DND-41 (cell line): ENCODE results near the gene TEF.
A peak's percentile ranks its signal among the peaks of the same experiment; 100 is the strongest.

ENCODE experiments used
- ATAC-seq: fragments of 200-7000 bp; cut with Tn5 transposase; 3 replicates; pipeline ENCODE4 v1.9.1; 2021; ENCODE audit warnings: low read depth; ENCODE audit not compliant: insufficient read depth
- DNase-seq: peaks from one replicate; pipeline ENCODE4 v3.0.0-alpha.2; 2020
- H2AFZ ChIP-seq: 2 replicates; pipeline ENCODE4 v1.6.0; 2012; ENCODE audit warnings: low read depth, low read length
- H3K27ac ChIP-seq: 2 replicates; pipeline ENCODE4 v1.5.1; 2012; ENCODE audit warnings: low read length, inconsistent platforms
- H3K27me3 ChIP-seq: fragments of 200-600 bp; sonication (generic); 2 replicates; pipeline ENCODE4 v1.6.0; 2012; ENCODE audit warnings: low read length, mild to moderate bottlenecking, inconsistent platforms; ENCODE audit not compliant: insufficient read depth, poor library complexity
- H3K36me3 ChIP-seq: 2 replicates; pipeline ENCODE4 v1.5.1; 2012; ENCODE audit warnings: low read length, inconsistent platforms; ENCODE audit not compliant: insufficient read depth
- H3K4me1 ChIP-seq: 2 replicates; pipeline ENCODE4 v1.5.1; 2012; ENCODE audit warnings: mild to moderate bottlenecking, low read length; ENCODE audit not compliant: insufficient read depth
- H3K4me2 ChIP-seq: 2 replicates; pipeline ENCODE4 v1.6.0; 2012; ENCODE audit warnings: mild to moderate bottlenecking, moderate library complexity, low read length, inconsistent platforms; ENCODE audit not compliant: insufficient read depth
- H3K4me3 ChIP-seq, 2 experiments: fragments of 200-600 bp in 1 of 2; shearing (Covaris generic) in 1 of 2; 2 replicates each; pipeline ENCODE4 v1.5.1; 2012 to 2016; ENCODE audit warnings: inconsistent platforms in 2 of 2, low read length in 2 of 2, mild to moderate bottlenecking in 2 of 2, low read depth in 1 of 2, moderate library complexity in 1 of 2
- H3K79me2 ChIP-seq: 2 replicates; pipeline ENCODE4 v1.6.0; 2012; ENCODE audit warnings: low read length, inconsistent platforms; ENCODE audit not compliant: insufficient read depth
- H3K9ac ChIP-seq: 2 replicates; pipeline ENCODE4 v1.6.0; 2012; ENCODE audit warnings: low read depth, mild to moderate bottlenecking, inconsistent platforms, low read length, moderate library complexity
- H3K9me3 ChIP-seq: 2 replicates; pipeline ENCODE4 v1.5.1; 2012; ENCODE audit warnings: low read length, moderate library complexity, mild to moderate bottlenecking, inconsistent platforms; ENCODE audit not compliant: insufficient read depth, severe bottlenecking
- H4K20me1 ChIP-seq: 2 replicates; pipeline ENCODE4 v1.6.0; 2012; ENCODE audit warnings: low read length; ENCODE audit not compliant: insufficient read depth
- CTCF ChIP-seq: IDR thresholded peaks from 2 replicates; pipeline ENCODE4 v1.5.1; 2012; ENCODE audit warnings: borderline replicate concordance, low read length, moderate library complexity, mild to moderate bottlenecking; ENCODE audit not compliant: poor library complexity, severe bottlenecking; ENCODE audit errors: extremely low read depth
- EZH2 ChIP-seq: IDR thresholded peaks from 3 replicates; pipeline ENCODE4 v1.6.1; 2012; ENCODE audit warnings: borderline replicate concordance, low read depth, mild to moderate bottlenecking, moderate library complexity, low read length, inconsistent platforms; ENCODE audit not compliant: severe bottlenecking

The TEF gene

DNA sequence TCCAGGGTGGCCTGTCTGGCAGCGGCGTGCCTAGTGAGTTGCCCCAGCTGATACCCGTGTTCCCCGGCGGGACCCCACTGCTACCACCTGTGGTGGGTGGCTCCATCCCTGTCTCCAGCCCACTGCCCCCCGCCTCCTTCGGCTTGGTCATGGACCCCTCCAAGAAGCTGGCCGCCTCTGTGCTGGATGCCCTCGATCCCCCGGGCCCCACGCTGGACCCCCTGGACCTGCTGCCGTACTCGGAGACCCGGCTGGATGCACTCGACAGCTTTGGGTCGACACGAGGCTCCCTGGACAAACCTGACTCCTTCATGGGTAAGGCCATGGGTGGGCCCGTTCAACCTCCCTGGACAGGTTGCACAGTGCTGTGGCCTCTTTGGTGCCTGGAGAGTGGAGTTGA lies 41.9 kb upstream of the TEF start:
- Histone ChIP-seq H3K36me3 (peaks cover 76% of the 10 kb centered on the region), H3K4me2 (no peak overlapping the region), H3K9ac (no peak overlapping the region), H4K20me1 (no peaks in the 10 kb centered on the region), H3K79me2 (no peaks in the 10 kb centered on the region), H3K27ac (no peak overlapping the region), H2AFZ (no peak overlapping the region), H3K27me3 (no peaks in the 10 kb centered on the region), H3K4me1 (no peaks in the 10 kb centered on the region), H3K4me3 (no peak overlapping the region), H3K9me3 (no peaks in the 10 kb centered on the region)
- DNase-seq (no peak), ATAC-seq (no peak)
- TF ChIP-seq EZH2 (no peak), CTCF (no peak)

GRCh38 chr22:41340357-41340756 lies 41.4 kb upstream of the TEF start:
- Histone ChIP-seq H3K4me1 (no peaks in the 10 kb centered on the region), H3K27ac (no peak overlapping the region), H2AFZ (no peak overlapping the region), H3K36me3 (peaks cover 72% of the 10 kb centered on the region), H3K9ac (no peak overlapping the region), H3K79me2 (no peaks in the 10 kb centered on the region), H4K20me1 (no peaks in the 10 kb centered on the region), H3K4me3 (no peak overlapping the region), H3K27me3 (no peaks in the 10 kb centered on the region), H3K9me3 (no peaks in the 10 kb centered on the region), H3K4me2 (no peak overlapping the region)
- DNase-seq (no peak), ATAC-seq (no peak)
- TF ChIP-seq CTCF (no peak), EZH2 (no peak)

- no peak overlapping the region for H2AFZ ChIP-seq
- no peak for ATAC-seq
- no peaks in the 10 kb centered on the region for H3K79me2 ChIP-seq
- no peaks in the 10 kb centered on the region for H3K9me3 ChIP-seq
- H3K4me1 ChIP-seq = no peaks in the 10 kb centered on the region
- H3K27ac ChIP-seq = no peak overlapping the region
- no peak overlapping the region for H3K9ac ChIP-seq
- DNase-seq = no peak
- H3K4me2 ChIP-seq = no peak overlapping the region
- H3K36me3 ChIP-seq = peaks cover 72% of the 10 kb centered on the region
- no peaks in the 10 kb centered on the region for H4K20me1 ChIP-seq
- H3K27me3 ChIP-seq = no peaks in the 10 kb centered on the region
- H3K4me3 ChIP-seq = no peak overlapping the region
- TF ChIP-seq CTCF = no peak
- TF ChIP-seq EZH2 = no peak
These were observed 40.7 kb upstream of the TEF start for GRCh38 chr22:41341012-41341411.

DNA sequence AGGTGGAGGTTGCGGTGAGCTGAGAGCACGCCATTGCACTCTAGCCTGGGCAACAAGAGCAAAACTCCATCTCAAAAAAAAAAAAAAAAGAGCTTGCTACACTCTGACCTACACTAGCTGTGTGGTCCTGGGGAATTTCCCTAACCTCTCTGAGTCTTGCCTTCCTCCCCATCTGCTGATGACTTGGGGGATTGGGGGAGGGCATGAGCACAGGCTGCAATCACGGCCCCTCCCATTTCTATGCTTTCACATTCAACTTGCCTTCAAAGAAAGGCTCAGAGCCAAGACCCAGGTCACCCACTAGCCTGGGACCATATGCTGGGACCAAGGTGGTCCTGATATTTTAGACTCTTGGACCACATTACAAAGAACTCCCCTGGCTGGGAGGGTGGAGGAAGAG lies 39.8 kb upstream of the TEF start:
- DNase-seq (peak; percentile 21), ATAC-seq (peak; percentile 46; the same call in 2 of the 3 replicates)
- Histone ChIP-seq H3K79me2 (no peaks in the 10 kb centered on the region), H2AFZ (no peak overlapping the region), H3K36me3 (peaks cover 81% of the 10 kb centered on the region), H3K27me3 (no peaks in the 10 kb centered on the region), H3K27ac (no peak overlapping the region), H3K4me1 (no peaks in the 10 kb centered on the region), H4K20me1 (no peaks in the 10 kb centered on the region), H3K4me3 (no peak overlapping the region), H3K9ac (no peak overlapping the region), H3K9me3 (no peaks in the 10 kb centered on the region), H3K4me2 (no peak overlapping the region)
- no peak for TF ChIP-seq EZH2
- no peak for TF ChIP-seq CTCF
